Left ventricle myocardium inferior (tissue), 1 donor: ENCODE data around the gene ETV3L. TPM values are rescaled to one million over a fixed set of nuclear protein-coding genes. Genes with fewer than 3 reads are reported as not detected.

Experiments
- DNase-seq: peaks from one replicate; pipeline ENCODE4 v3.0.0-alpha.2; 2020
- H3K27ac ChIP-seq: fragments of 200-600 bp; replicated peaks from 2 replicates; pipeline ENCODE4 v1.8.0; 2021
- H3K27me3 ChIP-seq: fragments of 200-600 bp; 2 replicates; pipeline ENCODE4 v1.8.0; 2021; ENCODE audit warnings: low read depth
- H3K36me3 ChIP-seq: fragments of 200-600 bp; 2 replicates; pipeline ENCODE4 v1.8.0; 2021
- H3K4me1 ChIP-seq: fragments of 200-600 bp; 2 replicates; pipeline ENCODE4 v1.8.0; 2021
- H3K4me3 ChIP-seq: fragments of 200-600 bp; 2 replicates; pipeline ENCODE4 v1.8.0; 2021; ENCODE audit warnings: mild to moderate bottlenecking, moderate library complexity
- H3K9me3 ChIP-seq: fragments of 200-600 bp; replicated peaks from 2 replicates; pipeline ENCODE4 v1.8.0; 2021
- intact Hi-C: fragments of 100-400 bp; cut with micrococcal nuclease; formaldehyde crosslinking; loops from one replicate; pipeline ENCODE4 v1.11.0; 2022
- total RNA-seq: library from RNA; stranded (reverse); fragmentation: NEBNext Ultra II Directional; extraction: Animal tissue kit (Norgen Biotek cat#: 25700); gene quantifications from one replicate; pipeline ENCODE4 v1.2.1, GENCODE V29; 2021
- TF ChIP-seq, protein P1 (sequence below): fragments of 200-600 bp; IDR thresholded peaks from 2 replicates; pipeline ENCODE4 v1.8.0; 2021; ENCODE audit warnings: antibody characterized with exemption, mild to moderate bottlenecking, borderline replicate concordance
- donor health status: DM: no; HTN: yes; CAD: no; lungs with severe emphysema.

ETV3L gene
- total RNA-seq, 1 donor from 2014 or later, result not detected

DNA sequence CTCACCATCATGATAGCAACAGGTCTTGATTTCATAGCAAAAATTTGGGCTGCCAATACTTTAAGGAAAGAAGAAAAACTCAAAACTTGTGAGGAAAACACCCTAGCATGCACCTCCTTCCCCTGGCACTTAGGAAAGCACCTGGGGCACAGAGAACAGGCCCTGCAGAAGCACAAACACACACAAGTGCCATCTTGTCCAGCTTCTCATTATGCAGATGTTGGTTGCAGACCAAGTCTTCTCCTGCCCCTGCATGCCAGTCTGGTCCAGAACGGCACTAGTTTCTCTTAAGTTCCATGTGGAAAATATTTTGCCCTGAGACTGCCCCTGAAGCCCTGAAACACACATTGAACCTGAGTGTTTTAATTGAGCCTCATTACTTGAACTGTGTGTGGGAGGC, 44.9 kb upstream of the ETV3L start:
- Histone ChIP-seq H3K27me3 (no peaks in the 10 kb centered on the region), H3K4me3 (no peak overlapping the region), H3K4me1 (no peaks in the 10 kb centered on the region), H3K9me3 (no peaks in the 10 kb centered on the region), H3K27ac (no peak overlapping the region), H3K36me3 (no peaks in the 10 kb centered on the region)
- TF ChIP-seq, protein P1, sequence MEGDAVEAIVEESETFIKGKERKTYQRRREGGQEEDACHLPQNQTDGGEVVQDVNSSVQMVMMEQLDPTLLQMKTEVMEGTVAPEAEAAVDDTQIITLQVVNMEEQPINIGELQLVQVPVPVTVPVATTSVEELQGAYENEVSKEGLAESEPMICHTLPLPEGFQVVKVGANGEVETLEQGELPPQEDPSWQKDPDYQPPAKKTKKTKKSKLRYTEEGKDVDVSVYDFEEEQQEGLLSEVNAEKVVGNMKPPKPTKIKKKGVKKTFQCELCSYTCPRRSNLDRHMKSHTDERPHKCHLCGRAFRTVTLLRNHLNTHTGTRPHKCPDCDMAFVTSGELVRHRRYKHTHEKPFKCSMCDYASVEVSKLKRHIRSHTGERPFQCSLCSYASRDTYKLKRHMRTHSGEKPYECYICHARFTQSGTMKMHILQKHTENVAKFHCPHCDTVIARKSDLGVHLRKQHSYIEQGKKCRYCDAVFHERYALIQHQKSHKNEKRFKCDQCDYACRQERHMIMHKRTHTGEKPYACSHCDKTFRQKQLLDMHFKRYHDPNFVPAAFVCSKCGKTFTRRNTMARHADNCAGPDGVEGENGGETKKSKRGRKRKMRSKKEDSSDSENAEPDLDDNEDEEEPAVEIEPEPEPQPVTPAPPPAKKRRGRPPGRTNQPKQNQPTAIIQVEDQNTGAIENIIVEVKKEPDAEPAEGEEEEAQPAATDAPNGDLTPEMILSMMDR, result no peak
- DNase-seq, result no peak
- intact Hi-C loops, result no loop called here

- TF ChIP-seq, protein P1, result no peak
- intact Hi-C loops, result no loop called here
- peaks cover 16% of the 10 kb centered on the region for H3K4me1 ChIP-seq
- no peak overlapping the region for H3K4me3 ChIP-seq
- H3K9me3 ChIP-seq, result no peaks in the 10 kb centered on the region
- no peak overlapping the region for H3K27ac ChIP-seq
- H3K27me3 ChIP-seq, result no peaks in the 10 kb centered on the region
- no peaks in the 10 kb centered on the region for H3K36me3 ChIP-seq
- no peak for DNase-seq
These were observed 43.3 kb upstream of the ETV3L start for GRCh38 chr1:157142765-157143423.

DNA sequence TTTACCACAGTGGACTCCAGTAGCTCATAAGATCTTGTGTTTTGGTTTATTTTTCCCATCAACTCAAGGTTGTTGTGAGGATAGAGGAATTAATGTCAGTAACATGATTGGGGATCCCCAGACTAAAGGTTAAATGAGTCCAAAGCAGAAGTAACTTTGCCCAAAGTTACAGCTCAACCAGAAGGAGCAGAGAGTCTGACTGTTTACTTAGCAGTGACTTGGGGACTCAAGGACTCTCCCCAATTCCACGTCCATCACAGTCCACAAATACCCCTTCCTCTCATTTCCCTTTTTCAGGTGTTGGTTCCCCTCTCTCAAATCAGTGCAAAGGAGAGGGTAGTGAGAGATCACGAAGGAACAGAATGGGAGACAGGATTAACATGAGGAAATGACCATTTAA, 42.6 kb upstream of the ETV3L start:
- Histone ChIP-seq H3K27ac (no peak overlapping the region), H3K9me3 (no peaks in the 10 kb centered on the region), H3K27me3 (no peaks in the 10 kb centered on the region), H3K4me3 (no peak overlapping the region), H3K36me3 (no peaks in the 10 kb centered on the region), H3K4me1 (peaks cover 22% of the 10 kb centered on the region)
- no peak for DNase-seq
- TF ChIP-seq, protein P1, result no peak
- intact Hi-C loops, result no loop called here

DNA sequence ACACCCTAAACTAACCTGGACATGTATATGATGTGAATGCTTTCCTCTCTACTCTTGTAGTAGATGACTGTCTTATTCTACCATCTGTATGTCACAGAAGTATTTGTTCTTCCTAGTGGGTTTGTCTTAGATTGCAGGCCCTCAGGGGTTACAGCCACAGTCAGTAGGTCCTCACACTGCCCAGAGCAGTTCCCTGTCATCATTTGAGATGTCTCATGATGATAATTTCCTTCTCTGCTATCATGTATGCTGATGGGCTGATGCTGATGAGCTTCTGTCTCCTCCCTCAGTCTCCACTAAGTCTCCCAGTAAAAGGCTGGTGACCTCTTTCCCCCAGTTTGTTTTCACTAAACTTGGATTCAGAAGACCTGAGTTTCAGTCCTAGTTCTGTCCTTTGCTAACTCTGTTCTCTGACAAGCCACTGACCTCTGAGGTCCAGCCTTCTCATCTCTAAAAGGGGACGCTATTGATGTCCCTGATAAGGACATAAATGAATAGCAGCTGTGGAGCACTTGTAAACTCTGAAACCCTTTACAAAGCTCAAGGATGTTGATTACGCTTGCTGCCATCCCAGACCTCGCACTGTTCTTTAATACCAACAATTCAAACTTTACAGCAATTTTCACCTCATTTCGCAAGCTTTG, 41.7 kb upstream of the ETV3L start:
- TF ChIP-seq, protein P1, result no peak
- Histone ChIP-seq H3K27me3 (no peaks in the 10 kb centered on the region), H3K27ac (no peak overlapping the region), H3K4me1 (peaks cover 31% of the 10 kb centered on the region), H3K4me3 (no peak overlapping the region), H3K9me3 (no peaks in the 10 kb centered on the region), H3K36me3 (no peaks in the 10 kb centered on the region)
- DNase-seq, result no peak
- intact Hi-C loops, result no loop called here

GRCh38 chr1:157140063-157140588, 40.5 kb upstream of the ETV3L start:
- Histone ChIP-seq H3K27me3 (no peaks in the 10 kb centered on the region), H3K36me3 (peaks cover 8% of the 10 kb centered on the region), H3K9me3 (no peaks in the 10 kb centered on the region), H3K4me1 (peaks cover 40% of the 10 kb centered on the region), H3K4me3 (no peak overlapping the region), H3K27ac (no peak overlapping the region)
- intact Hi-C loops, result no loop called here
- TF ChIP-seq, protein P1, result no peak
- no peak for DNase-seq
